ENCODE results near the gene HEMGN.

DNA sequence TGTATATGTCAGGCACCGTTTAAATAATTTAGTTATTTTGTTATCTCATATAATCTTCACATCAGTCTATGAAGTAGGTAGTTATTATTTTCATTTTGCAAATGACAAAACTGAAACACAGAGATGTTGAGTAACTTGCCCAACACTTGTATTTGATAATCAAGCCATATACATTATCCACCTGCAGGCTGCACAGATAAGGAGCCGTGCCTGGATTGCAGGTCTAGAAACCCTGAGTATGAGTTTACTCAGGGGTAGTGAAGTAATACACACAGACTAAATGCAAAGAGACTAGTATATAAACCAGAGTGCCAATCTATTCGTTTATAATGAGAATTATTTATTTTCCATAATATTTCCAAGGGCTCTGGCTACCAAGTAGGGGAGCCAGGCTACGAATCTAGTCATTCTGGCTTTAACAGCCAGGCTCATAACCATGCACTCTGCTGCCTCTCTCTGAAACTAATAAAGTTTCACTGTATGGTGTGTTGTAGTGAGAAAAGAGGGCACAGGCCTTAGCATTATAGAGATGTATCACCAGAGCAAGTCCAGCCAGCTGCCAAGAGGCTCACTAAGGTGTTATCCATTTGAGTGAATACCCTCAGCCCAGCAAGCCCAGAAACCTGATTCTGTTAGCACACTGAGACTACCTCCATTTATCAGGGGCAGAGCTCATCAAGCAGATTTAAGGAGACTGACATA lies 4.5 kb downstream of the HEMGN start:
- TF ChIP-seq, protein P1, sequence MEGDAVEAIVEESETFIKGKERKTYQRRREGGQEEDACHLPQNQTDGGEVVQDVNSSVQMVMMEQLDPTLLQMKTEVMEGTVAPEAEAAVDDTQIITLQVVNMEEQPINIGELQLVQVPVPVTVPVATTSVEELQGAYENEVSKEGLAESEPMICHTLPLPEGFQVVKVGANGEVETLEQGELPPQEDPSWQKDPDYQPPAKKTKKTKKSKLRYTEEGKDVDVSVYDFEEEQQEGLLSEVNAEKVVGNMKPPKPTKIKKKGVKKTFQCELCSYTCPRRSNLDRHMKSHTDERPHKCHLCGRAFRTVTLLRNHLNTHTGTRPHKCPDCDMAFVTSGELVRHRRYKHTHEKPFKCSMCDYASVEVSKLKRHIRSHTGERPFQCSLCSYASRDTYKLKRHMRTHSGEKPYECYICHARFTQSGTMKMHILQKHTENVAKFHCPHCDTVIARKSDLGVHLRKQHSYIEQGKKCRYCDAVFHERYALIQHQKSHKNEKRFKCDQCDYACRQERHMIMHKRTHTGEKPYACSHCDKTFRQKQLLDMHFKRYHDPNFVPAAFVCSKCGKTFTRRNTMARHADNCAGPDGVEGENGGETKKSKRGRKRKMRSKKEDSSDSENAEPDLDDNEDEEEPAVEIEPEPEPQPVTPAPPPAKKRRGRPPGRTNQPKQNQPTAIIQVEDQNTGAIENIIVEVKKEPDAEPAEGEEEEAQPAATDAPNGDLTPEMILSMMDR (IDR thresholded peaks at IDR 0.05): no peak
- TF ChIP-seq ZNF219 (CRISPR knock-in tag; IDR thresholded peaks at IDR 0.05; ENCODE audit: borderline replicate concordance) (no peak), JUN (CRISPR knock-in tag; IDR thresholded peaks at IDR 0.05) (no peak), RELA (CRISPR knock-in tag; IDR thresholded peaks at IDR 0.05; ENCODE audit: borderline replicate concordance) (no peak), ATF1 (CRISPR knock-in tag; IDR thresholded peaks at IDR 0.05) (no peak), GTF2I (CRISPR knock-in tag; conservative IDR thresholded peaks at IDR 0.05) (no peak), ZNF317 (CRISPR knock-in tag; IDR thresholded peaks at IDR 0.05; ENCODE audit: borderline replicate concordance, low read depth) (no peak)
- TF ChIP-seq, protein P2, sequence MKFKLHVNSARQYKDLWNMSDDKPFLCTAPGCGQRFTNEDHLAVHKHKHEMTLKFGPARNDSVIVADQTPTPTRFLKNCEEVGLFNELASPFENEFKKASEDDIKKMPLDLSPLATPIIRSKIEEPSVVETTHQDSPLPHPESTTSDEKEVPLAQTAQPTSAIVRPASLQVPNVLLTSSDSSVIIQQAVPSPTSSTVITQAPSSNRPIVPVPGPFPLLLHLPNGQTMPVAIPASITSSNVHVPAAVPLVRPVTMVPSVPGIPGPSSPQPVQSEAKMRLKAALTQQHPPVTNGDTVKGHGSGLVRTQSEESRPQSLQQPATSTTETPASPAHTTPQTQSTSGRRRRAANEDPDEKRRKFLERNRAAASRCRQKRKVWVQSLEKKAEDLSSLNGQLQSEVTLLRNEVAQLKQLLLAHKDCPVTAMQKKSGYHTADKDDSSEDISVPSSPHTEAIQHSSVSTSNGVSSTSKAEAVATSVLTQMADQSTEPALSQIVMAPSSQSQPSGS (CRISPR knock-in tag; IDR thresholded peaks at IDR 0.05; ENCODE audit: borderline replicate concordance, low read depth): no peak
- TF ChIP-seq, protein P3, sequence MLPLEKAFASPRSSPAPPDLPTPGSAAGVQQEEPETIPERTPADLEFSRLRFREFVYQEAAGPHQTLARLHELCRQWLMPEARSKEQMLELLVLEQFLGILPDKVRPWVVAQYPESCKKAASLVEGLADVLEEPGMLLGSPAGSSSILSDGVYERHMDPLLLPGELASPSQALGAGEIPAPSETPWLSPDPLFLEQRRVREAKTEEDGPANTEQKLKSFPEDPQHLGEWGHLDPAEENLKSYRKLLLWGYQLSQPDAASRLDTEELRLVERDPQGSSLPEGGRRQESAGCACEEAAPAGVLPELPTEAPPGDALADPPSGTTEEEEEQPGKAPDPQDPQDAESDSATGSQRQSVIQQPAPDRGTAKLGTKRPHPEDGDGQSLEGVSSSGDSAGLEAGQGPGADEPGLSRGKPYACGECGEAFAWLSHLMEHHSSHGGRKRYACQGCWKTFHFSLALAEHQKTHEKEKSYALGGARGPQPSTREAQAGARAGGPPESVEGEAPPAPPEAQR (CRISPR knock-in tag; IDR thresholded peaks at IDR 0.05): no peak
- TF ChIP-seq, protein P4, sequence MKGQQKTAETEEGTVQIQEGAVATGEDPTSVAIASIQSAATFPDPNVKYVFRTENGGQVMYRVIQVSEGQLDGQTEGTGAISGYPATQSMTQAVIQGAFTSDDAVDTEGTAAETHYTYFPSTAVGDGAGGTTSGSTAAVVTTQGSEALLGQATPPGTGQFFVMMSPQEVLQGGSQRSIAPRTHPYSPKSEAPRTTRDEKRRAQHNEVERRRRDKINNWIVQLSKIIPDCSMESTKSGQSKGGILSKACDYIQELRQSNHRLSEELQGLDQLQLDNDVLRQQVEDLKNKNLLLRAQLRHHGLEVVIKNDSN (CRISPR knock-in tag; IDR thresholded peaks at IDR 0.05): no peak
